ENCODE data around the gene NFYA. TPM values are rescaled to one million over a fixed set of nuclear protein-coding genes. Genes with fewer than 3 reads are reported as not detected.

Gene NFYA
- total RNA-seq, 1 experiment from 2014 or later = 31.9 TPM

GRCh38 chr6:41039060-41039998 is 33.4 kb upstream of the NFYA start, which contains the start of gene UNC5CL:
Gene UNC5CL, minus strand, starts transcription at chr6:41039221. Its CDS starts 4,147 bp downstream, at chr6:41035074.
- POLR2A ChIA-PET (ENCODE audit: unreplicated experiment) = no interaction called here
- CTCF ChIA-PET = interaction anchor here (0.6 to 2.1 kb wide), 4 partner anchors 10 to 266 kb away, joined by 3 to 9 read pairs (median 6); no protein-coding TSS in a partner anchor
- H3K27me3 ChIP-seq (ENCODE audit: insufficient read depth, low read depth) = no peaks in the 10 kb centered on the region
- H4K20me1 ChIP-seq (ENCODE audit: insufficient read depth) = no peaks in the 10 kb centered on the region
- peak; percentile 43 to 67 for DNase-seq
- no peaks in the 10 kb centered on the region for H3K36me3 ChIP-seq (ENCODE audit: low read depth)
- no peaks in the 10 kb centered on the region for H3K79me2 ChIP-seq (ENCODE audit: low read depth)
- no peaks in the 10 kb centered on the region; the same call in 1 of the 2 replicates for H3F3A ChIP-seq (ENCODE audit: insufficient read depth, low read depth)
- H3K9me2 ChIP-seq (ENCODE audit: insufficient read depth) = no peaks in the 10 kb centered on the region
- H2AFZ ChIP-seq = no peak within 1 kb of the TSS
- intact Hi-C loops (cut with micrococcal nuclease; ENCODE audit: unreplicated experiment) = loop anchor here (2.0 kb wide), 1 partner anchor 27 kb away; no protein-coding TSS in a partner anchor
- no peak within 1 kb of the TSS for H3K27ac ChIP-seq
- H3K4me2 ChIP-seq = no peak within 1 kb of the TSS
- no TSS peak for BruUV-seq (replicated peaks)
- peak; percentile 80 for TF ChIP-seq CTCF (conservative IDR thresholded peaks at IDR 0.05)
- no peak for TF ChIP-seq EZH2 (IDR thresholded peaks at IDR 0.05; ENCODE audit: low read depth)
- no peaks in the 10 kb centered on the region for H3K9me3 ChIP-seq (ENCODE audit: insufficient read depth, low read depth)
- H3K4me1 ChIP-seq (replicated peaks; ENCODE audit: insufficient read depth) = peaks cover 20% of the 10 kb centered on the region
- H3K4me3 ChIP-seq = no peak within 1 kb of the TSS

- H3K27ac ChIP-seq = no peak overlapping the region
- POLR2A ChIA-PET (ENCODE audit: unreplicated experiment) = no interaction called here
These were observed 32.5 kb upstream of the NFYA start for GRCh38 chr6:41040101-41040939.

More at GRCh38 chr6:41040101-41040939, 32.5 kb upstream of the NFYA start:
- no peak overlapping the region for H3K4me3 ChIP-seq
- intact Hi-C loops (cut with micrococcal nuclease; ENCODE audit: unreplicated experiment) = no loop called here
- no peaks in the 10 kb centered on the region for H3K9me3 ChIP-seq (ENCODE audit: insufficient read depth, low read depth)
- no TSS peak for BruUV-seq (replicated peaks)
- TF ChIP-seq EZH2 (IDR thresholded peaks at IDR 0.05; ENCODE audit: low read depth) (no peak), CTCF (conservative IDR thresholded peaks at IDR 0.05) (no peak)
- peak; percentile 39 to 46 for DNase-seq
- H3K4me2 ChIP-seq = no peak overlapping the region
- H3K27me3 ChIP-seq (ENCODE audit: insufficient read depth, low read depth) = no peaks in the 10 kb centered on the region
- no peaks in the 10 kb centered on the region for H3K9me2 ChIP-seq (ENCODE audit: insufficient read depth)
- H3K36me3 ChIP-seq (ENCODE audit: low read depth) = no peaks in the 10 kb centered on the region
- no peaks in the 10 kb centered on the region; the same call in 1 of the 2 replicates for H3F3A ChIP-seq (ENCODE audit: insufficient read depth, low read depth)
- CTCF ChIA-PET = interaction anchor here (2.1 kb wide), 1 partner anchor 12 kb away, joined by 9 read pairs; no protein-coding TSS in a partner anchor
- no peaks in the 10 kb centered on the region for H4K20me1 ChIP-seq (ENCODE audit: insufficient read depth)
- H3K4me1 ChIP-seq (replicated peaks; ENCODE audit: insufficient read depth) = peaks cover 20% of the 10 kb centered on the region
- H3K79me2 ChIP-seq (ENCODE audit: low read depth) = no peaks in the 10 kb centered on the region
- no peak overlapping the region for H2AFZ ChIP-seq
